Panc1 (cell line): ENCODE measurements around the gene PSORS1C1. TPM values are rescaled to one million over a fixed set of nuclear protein-coding genes. Genes with fewer than 3 reads are reported as not detected.

Experiments used
- ATAC-seq: fragments of 200-7000 bp; cut with Tn5 transposase; 2 replicates; pipeline ENCODE4 v1.9.1; 2020; ENCODE audit warnings: mild to moderate bottlenecking, moderate library complexity
- BruUV-seq: library from RNA; stranded (reverse); fragments of 400-500 nt; replicated peaks from 2 replicates; lab custom pipeline; 2021; lab: Mats Ljungman, UMichigan
- CTCF ChIA-PET: fragments of 300-600 bp; sonication (Branson Sonifier 250); formaldehyde crosslinking; loops from one replicate; lab custom pipeline; 2022; ENCODE audit warnings: antibody characterized with exemption; lab: Charles Lee
- POLR2A ChIA-PET: fragments of 300-600 bp; sonication (Branson Sonifier 250); formaldehyde crosslinking; loops from one replicate; lab custom pipeline; 2022; ENCODE audit warnings: antibody characterized with exemption; lab: Charles Lee
- DNase-seq: peaks from one replicate; pipeline ENCODE4 v3.0.0-alpha.2; 2010; ENCODE audit warnings: low read depth, low spot score
- H3K27ac ChIP-seq: 2 replicates; pipeline ENCODE4 v1.5.1; 2011; ENCODE audit warnings: mild to moderate bottlenecking, low read length, inconsistent platforms
- H3K27me3 ChIP-seq: fragments of 200-500 bp; sonication (Bioruptor generic); 2 replicates; pipeline ENCODE4 v1.6.0; 2014; ENCODE audit warnings: low read length, inconsistent platforms; ENCODE audit not compliant: control insufficient read depth, insufficient read depth
- H3K36me3 ChIP-seq: fragments of 200-500 bp; sonication (Bioruptor generic); 2 replicates; pipeline ENCODE4 v1.5.1; 2014; ENCODE audit warnings: inconsistent platforms, mild to moderate bottlenecking, low read length, moderate library complexity; ENCODE audit not compliant: control insufficient read depth, insufficient read depth
- H3K4me1 ChIP-seq: 2 replicates; pipeline ENCODE4 v1.5.1; 2011; ENCODE audit warnings: inconsistent platforms, mild to moderate bottlenecking, low read length, moderate library complexity; ENCODE audit not compliant: control insufficient read depth, insufficient read depth
- H3K4me3 ChIP-seq, 2 experiments: 2 replicates each; pipeline ENCODE4 v1.5.1; 2011 to 2012; ENCODE audit warnings: low read depth in 2 of 2, low read length in 2 of 2, mild to moderate bottlenecking in 2 of 2, inconsistent platforms in 1 of 2, moderate library complexity in 1 of 2
- H3K9me3 ChIP-seq: fragments of 200-500 bp; sonication (Bioruptor generic); 2 replicates; pipeline ENCODE4 v1.5.1; 2014; ENCODE audit warnings: low read depth, mild to moderate bottlenecking, inconsistent platforms, low read length, moderate library complexity; ENCODE audit not compliant: control insufficient read depth, insufficient read depth
- POLR2AphosphoS5 ChIP-seq: IDR thresholded peaks from 2 replicates; pipeline ENCODE4 v1.6.1; 2012; ENCODE audit warnings: mild to moderate bottlenecking, low read depth, low read length, moderate library complexity
- SIN3A ChIP-seq: IDR thresholded peaks from 2 replicates; pipeline ENCODE4 v1.6.1; 2012; ENCODE audit warnings: low read depth, mild to moderate bottlenecking, low read length, moderate library complexity, borderline replicate concordance; ENCODE audit not compliant: insufficient read depth
- TCF7L2 ChIP-seq: IDR thresholded peaks from 2 replicates; pipeline ENCODE4 v1.6.1; 2011; ENCODE audit warnings: mild to moderate bottlenecking, low read depth, low read length, inconsistent platforms
- in situ Hi-C: cut with HindIII; loops from 2 replicates; pipeline ENCODE4 v1.10.0; 2016; ENCODE audit warnings: low sequenced_read_pairs, low pct_unique_long_range_greater_than_20kb
- intact Hi-C: fragments of 100-400 bp; cut with micrococcal nuclease; formaldehyde crosslinking; loops from one replicate; pipeline ENCODE4 v1.10.0; 2022; ENCODE audit not compliant: unreplicated experiment
- total RNA-seq: library from RNA; stranded (reverse); gene quantifications from one replicate; pipeline ENCODE4 v1.2.1, GENCODE V29; 2021; ENCODE audit not compliant: unreplicated experiment
- TF ChIP-seq, protein P1 (sequence below): fragments of 450-650 bp; IDR thresholded peaks from 2 replicates; pipeline ENCODE4 v1.5.1; 2017; ENCODE audit warnings: mild to moderate bottlenecking
- TF ChIP-seq, protein P2 (sequence below), 2 experiments: IDR thresholded peaks; 2 replicates each; pipeline ENCODE4 v1.6.1; 2011 to 2012; ENCODE audit warnings: low read depth in 2 of 2, control low read depth in 1 of 2, low read length in 1 of 2, mild to moderate bottlenecking in 1 of 2, moderate library complexity in 1 of 2; ENCODE audit not compliant: insufficient read depth in 1 of 2

Gene PSORS1C1
- total RNA-seq, 1 experiment from 2014 or later = 2.9 TPM

DNA sequence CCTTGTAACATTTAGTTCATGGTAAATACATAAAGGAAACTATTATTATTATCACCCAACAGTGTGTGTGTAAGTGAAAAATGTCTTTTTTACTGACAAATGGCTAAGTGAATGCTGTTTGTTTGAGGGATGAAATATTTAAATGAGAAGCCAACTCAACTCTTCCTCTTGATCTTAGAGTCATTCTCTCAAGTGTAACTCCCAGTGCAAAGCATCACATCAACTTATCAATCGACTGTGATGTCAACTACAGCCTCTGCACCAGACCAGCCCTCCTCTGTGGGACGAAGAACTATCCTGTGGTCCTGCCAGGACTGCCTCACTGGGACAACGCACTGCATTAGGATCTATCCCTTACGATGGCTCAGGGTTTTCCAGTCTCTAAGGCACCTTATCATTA, 7.5 kb upstream of the PSORS1C1 start:
- in situ Hi-C loops = no loop called here
- BruUV-seq = no TSS peak
- Histone ChIP-seq H3K36me3 (no peaks in the 10 kb centered on the region), H3K27ac (no peak overlapping the region), H3K4me3 (no peak overlapping the region), H3K4me1 (0 out of 2 replicates have a peak, but pooled peaks cover 2% of the 10 kb centered on the region), H3K9me3 (no peaks in the 10 kb centered on the region), H3K27me3 (no peaks in the 10 kb centered on the region; the same call in 1 of the 2 replicates)
- DNase-seq (no peak), ATAC-seq (no peak)
- ChIA-PET CTCF (no interaction called here), POLR2A (no interaction called here)
- TF ChIP-seq TCF7L2 = no peak
- no peak for TF ChIP-seq SIN3A
- TF ChIP-seq POLR2AphosphoS5 = no peak
- TF ChIP-seq, protein P1, sequence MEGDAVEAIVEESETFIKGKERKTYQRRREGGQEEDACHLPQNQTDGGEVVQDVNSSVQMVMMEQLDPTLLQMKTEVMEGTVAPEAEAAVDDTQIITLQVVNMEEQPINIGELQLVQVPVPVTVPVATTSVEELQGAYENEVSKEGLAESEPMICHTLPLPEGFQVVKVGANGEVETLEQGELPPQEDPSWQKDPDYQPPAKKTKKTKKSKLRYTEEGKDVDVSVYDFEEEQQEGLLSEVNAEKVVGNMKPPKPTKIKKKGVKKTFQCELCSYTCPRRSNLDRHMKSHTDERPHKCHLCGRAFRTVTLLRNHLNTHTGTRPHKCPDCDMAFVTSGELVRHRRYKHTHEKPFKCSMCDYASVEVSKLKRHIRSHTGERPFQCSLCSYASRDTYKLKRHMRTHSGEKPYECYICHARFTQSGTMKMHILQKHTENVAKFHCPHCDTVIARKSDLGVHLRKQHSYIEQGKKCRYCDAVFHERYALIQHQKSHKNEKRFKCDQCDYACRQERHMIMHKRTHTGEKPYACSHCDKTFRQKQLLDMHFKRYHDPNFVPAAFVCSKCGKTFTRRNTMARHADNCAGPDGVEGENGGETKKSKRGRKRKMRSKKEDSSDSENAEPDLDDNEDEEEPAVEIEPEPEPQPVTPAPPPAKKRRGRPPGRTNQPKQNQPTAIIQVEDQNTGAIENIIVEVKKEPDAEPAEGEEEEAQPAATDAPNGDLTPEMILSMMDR = no peak
- TF ChIP-seq, protein P2, sequence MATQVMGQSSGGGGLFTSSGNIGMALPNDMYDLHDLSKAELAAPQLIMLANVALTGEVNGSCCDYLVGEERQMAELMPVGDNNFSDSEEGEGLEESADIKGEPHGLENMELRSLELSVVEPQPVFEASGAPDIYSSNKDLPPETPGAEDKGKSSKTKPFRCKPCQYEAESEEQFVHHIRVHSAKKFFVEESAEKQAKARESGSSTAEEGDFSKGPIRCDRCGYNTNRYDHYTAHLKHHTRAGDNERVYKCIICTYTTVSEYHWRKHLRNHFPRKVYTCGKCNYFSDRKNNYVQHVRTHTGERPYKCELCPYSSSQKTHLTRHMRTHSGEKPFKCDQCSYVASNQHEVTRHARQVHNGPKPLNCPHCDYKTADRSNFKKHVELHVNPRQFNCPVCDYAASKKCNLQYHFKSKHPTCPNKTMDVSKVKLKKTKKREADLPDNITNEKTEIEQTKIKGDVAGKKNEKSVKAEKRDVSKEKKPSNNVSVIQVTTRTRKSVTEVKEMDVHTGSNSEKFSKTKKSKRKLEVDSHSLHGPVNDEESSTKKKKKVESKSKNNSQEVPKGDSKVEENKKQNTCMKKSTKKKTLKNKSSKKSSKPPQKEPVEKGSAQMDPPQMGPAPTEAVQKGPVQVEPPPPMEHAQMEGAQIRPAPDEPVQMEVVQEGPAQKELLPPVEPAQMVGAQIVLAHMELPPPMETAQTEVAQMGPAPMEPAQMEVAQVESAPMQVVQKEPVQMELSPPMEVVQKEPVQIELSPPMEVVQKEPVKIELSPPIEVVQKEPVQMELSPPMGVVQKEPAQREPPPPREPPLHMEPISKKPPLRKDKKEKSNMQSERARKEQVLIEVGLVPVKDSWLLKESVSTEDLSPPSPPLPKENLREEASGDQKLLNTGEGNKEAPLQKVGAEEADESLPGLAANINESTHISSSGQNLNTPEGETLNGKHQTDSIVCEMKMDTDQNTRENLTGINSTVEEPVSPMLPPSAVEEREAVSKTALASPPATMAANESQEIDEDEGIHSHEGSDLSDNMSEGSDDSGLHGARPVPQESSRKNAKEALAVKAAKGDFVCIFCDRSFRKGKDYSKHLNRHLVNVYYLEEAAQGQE (IDR thresholded peaks at IDR 0.05; ENCODE audit: insufficient read depth in 1 of 2, low read depth in 2 of 2, low read length in 1 of 2) = no peak
- intact Hi-C loops = no loop called here

DNA sequence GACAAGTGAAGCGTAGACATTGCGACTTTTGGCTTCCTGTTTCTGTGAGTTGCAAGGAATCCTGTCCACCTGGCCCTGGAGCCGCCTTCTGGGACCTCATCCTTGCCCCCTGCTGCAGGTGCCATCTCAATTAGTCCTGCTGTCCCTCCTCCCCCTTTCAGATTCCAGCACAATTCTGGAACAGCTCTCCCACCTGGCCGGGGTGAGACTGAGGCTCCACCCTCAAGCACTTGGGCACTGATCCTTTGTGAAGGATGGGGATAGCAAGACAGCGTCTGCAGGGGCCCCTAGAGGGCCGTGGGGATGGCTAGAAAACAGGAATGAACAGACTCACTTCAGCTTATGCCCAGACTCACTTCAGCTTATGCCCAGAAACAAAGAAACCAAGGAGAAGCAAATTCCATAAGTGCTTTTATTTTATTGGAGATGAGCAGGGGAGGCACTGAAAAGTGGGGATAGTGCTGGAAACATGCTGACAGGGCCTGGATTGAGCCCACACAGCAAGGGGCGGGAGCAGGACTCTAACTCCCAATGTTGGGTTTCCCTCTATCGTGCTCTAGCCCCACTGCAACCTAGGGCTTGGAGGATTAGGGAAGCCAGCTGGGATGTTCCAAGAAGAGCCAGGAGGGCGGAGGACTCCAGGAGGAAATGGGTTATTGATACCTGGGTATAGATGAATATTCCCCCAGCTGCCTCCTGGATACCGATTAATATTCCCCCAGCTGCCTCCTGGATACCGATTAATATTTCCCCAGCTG, 3.6 kb upstream of the PSORS1C1 start:
- no peaks in the 10 kb centered on the region for H3K9me3 ChIP-seq
- in situ Hi-C loops (no loop called here), intact Hi-C loops (no loop called here)
- POLR2A ChIA-PET = interaction anchor here (0.6 kb wide), 1 partner anchor 47 kb away, joined by 3 read pairs; the partner anchor contains the start of gene CCHCR1
- TF ChIP-seq TCF7L2 = no peak
- TF ChIP-seq, protein P1 = no peak
- TF ChIP-seq, protein P2 (IDR thresholded peaks at IDR 0.05; ENCODE audit: insufficient read depth in 1 of 2, low read depth in 2 of 2, low read length in 1 of 2) = no peak
- no peak for TF ChIP-seq POLR2AphosphoS5
- TF ChIP-seq SIN3A = no peak
- no peaks in the 10 kb centered on the region; the same call in 1 of the 2 replicates for H3K27me3 ChIP-seq
- no peak for DNase-seq
- H3K4me3 ChIP-seq = no peak overlapping the region
- peaks cover 18% of the 10 kb centered on the region for H3K4me1 ChIP-seq
- no peaks in the 10 kb centered on the region for H3K36me3 ChIP-seq
- BruUV-seq = no TSS peak
- CTCF ChIA-PET = interaction anchor here (0.7 to 0.9 kb wide), 2 partner anchors 9 to 24 kb away, joined by 3 read pairs; no protein-coding TSS in a partner anchor
- no peak for ATAC-seq
- no peak overlapping the region for H3K27ac ChIP-seq
